Left forelimb (tissue), 1 donor: ENCODE data around the gene SPATA22.
"Not testable (repeated sequence)": the region's sequence is repeated elsewhere in the genome, so short reads cannot be mapped to it uniquely, and the experiment has no call there.

Experiments used
- DNase-seq: peaks from one replicate; pipeline ENCODE4 v3.0.0-alpha.2; 2018; ENCODE audit warnings: low spot score

Gene SPATA22, protein sequence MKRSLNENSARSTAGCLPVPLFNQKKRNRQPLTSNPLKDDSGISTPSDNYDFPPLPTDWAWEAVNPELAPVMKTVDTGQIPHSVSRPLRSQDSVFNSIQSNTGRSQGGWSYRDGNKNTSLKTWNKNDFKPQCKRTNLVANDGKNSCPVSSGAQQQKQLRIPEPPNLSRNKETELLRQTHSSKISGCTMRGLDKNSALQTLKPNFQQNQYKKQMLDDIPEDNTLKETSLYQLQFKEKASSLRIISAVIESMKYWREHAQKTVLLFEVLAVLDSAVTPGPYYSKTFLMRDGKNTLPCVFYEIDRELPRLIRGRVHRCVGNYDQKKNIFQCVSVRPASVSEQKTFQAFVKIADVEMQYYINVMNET

DNA sequence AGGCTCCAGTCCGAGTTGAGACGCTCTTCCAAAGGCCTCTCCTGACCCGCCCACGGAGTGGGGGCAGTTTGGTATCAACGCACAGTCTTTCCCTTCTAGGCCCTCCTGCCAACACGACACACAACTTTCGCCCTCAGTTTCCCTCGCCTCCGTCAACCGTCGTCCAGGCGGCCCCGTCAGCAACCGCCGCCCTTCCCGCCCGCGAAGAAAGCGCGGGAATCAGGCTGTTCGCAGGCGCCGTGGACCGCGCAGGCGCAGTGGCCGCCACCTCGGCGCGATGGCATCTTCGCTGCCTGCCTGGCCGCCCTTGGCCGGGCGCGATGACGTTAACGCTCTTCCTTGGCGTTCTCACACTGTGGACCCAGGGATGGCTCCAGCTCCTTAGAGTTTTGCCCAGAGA lies at the start of gene SPATA22:
Gene SPATA22, minus strand, starts transcription at position 221 of the 400 bp plus-strand sequence. CDS start 2,494 bp downstream, outside the sequence.
- no peak for DNase-seq

GRCh38 chr17:3519472-3519871 lies 47.9 kb upstream of the SPATA22 start:
- not testable (repeated sequence) for DNase-seq

- no peak for DNase-seq
These were observed 43.3 kb upstream of the SPATA22 start for GRCh38 chr17:3514873-3515272.

DNA sequence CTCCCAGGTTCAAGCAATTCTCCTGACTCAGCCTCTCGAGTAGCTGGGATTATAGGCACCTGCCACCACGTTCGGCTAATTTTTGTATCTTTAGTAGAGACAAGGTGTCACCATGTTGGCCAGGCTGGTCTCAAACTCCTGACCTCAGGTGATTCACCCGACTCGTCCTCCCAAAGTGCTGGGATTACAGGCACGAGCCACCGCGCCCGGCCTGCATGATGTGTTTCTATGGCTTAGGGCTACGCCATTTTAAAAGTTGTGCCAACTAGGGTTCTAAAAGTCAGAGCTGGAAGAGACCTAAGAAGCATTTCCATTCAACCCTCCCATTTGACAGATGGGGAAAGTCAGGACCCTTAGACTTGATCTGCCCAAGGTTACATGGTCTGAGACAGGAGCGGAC lies 42.5 kb upstream of the SPATA22 start:
- not testable (repeated sequence) for DNase-seq

- no peak for DNase-seq
These were observed 41.9 kb upstream of the SPATA22 start for GRCh38 chr17:3513305-3514035.

DNA sequence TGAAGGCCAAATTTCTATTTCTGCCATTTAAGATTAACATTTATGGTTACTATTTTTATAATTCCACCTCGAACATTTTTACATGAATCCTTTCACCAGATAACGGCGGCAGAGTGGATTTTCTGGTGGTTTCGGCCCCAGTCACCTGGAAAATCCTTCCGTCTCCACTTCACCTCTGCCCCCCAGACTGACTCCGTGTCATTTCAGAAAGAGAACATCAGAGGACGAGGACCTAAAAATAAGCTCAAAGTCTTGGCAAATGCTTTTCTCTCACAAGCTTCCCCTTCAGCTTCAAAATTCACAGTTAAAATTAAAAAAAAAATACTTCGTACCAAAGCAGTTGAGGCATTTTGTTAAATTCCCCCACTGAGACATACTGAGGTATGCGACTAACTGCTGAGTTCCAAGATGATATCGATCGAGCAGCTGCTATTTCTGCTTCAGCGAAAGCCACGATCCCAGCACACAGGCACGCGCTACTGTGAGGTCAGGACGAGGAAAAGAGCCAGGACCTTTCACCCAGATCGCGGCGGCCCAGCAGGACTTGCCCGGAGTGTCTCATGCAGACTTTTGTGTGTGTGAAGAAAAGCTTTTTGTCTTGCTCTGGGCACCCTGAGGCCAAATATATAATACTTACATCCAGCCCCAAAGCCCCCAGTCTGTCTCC lies 41.0 kb upstream of the SPATA22 start:
- peak; percentile 86 for DNase-seq

- DNase-seq = no peak
These were observed 40.4 kb upstream of the SPATA22 start for GRCh38 chr17:3511852-3512504.

DNA sequence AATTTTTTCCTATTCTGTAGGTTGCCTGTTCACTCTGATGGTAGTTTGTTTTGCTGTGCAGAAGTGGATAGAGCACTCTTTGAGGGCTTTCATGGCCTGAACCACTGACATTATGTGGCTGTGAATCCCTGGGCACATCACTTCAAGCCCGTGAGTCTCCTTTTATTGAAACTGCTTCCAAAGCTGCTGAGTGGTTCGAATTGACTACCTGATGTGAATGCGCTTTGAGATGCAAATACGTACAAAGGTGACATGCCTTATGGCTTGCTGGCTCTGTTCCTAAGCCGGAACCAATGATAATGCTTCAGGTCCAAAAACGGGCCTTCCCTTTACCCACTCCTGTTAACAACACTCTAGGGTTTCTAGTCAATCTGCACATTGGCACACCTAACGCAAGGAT lies 38.5 kb upstream of the SPATA22 start:
- DNase-seq = no peak

DNA sequence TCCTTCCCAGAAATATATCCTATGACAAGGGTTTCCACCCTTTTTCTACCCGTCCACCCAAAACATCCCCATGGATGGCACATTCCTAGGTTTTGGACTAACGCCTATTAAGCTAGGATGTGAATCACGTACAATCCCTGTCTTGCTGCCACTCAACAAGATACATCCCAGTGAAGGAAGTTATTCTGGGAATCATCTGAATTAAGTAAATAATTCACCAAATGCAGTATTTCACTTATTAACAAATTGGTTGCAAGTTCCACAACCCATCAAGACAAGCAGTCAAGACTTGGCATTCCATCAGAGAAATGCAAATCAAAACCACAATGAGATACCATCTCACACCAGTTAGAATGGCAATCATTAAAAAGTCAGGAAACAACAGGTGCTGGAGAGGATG lies 36.2 kb upstream of the SPATA22 start:
- no peak for DNase-seq

DNA sequence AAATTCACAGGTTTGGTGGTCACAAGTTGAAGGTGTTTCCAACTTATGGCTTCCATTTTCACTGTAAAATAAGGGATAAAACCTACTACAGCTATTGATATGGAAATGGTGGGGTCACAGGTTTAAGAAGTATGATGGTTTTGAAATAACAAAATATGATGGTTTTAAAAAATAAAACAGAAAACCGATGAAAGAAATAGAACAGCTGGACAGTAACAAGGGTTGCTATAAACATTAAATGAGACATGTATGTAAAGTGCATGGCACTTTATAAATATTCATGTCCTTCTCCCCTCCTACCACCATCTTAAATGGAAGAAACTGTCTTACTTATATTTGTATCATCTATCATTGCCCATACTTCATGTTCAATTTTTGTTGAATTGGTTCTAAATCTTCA lies 35.5 kb upstream of the SPATA22 start:
- DNase-seq = no peak

GRCh38 chr17:3506054-3506453 lies 34.4 kb upstream of the SPATA22 start:
- no peak for DNase-seq

DNA sequence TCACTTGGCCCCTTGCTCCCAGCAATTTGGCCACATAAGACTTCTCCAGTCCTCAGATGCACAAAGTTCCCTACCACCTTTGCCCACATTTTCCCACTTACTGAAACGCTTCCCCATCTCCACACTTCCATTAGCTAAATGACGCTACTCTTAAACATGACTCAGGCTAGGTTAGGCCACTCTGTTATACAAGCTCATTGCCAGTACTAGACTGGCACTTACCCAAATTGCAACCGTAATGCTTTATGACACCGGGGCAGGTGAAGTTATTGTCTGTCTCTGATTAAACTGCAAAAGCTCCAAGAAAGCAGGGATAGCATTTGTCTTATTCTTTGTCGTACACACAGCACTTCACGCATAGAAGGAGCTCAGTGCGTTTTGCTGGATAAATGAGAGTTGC lies 33.4 kb upstream of the SPATA22 start:
- DNase-seq = no peak

DNA sequence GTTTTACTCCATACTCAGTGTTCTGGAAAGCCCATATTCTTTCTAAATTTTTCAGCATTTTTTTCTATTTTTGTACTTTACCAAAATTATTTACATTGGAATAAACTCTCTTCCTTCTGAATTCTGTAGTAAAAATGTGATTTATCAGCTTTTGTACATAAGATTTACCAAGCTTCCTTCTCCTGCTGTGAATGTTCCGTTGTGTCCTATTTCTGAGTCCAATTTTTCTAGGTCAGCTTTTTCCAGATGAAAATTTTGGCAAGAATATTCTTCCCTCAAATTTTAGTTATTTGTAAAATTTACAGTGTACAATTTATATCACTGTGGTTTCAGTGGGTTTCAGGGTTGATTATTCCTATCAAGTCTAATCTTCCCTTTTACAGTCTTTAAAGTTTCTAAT lies 31.7 kb upstream of the SPATA22 start:
- no peak for DNase-seq

DNA sequence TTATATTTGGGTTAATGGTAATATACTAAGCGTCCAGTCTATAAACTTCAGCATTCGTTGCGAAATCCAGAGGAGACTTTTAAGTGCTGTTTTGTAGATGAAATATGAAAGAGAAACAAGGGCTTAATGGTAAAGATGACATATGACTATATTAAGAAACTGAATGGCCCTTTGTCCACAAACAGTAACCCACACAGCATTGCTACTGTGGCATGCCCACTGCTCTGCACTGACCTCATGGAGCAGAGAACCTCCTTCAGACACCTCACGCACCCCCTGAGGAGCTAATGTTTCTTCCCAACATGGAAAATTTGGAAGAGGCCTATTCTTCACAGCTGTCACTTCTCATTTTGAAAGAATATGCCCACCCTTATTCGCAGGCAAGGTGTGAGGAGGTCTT lies 30.8 kb upstream of the SPATA22 start:
- no peak for DNase-seq

- no peak for DNase-seq
These were observed 29.7 kb upstream of the SPATA22 start for GRCh38 chr17:3501344-3501743.

DNA sequence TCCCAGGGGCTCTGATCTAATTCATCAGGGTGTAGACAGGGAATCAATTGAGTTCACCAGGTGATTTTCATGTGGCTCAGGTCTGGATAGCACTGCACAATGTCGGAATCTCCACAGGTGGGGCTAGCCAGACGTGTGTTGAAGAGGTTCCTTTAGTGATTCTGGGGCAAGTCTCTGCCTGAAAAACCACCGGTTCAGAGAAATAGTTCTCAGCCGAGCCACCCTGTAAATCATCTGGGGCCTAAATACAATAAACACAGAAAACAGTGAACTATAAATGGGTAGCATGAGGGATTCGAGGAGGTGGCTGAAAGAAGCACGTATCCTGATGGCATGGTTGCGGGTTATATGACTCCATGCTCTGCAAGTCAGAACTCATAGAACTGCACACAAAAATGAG lies 25.5 kb upstream of the SPATA22 start:
- no peak for DNase-seq

DNA sequence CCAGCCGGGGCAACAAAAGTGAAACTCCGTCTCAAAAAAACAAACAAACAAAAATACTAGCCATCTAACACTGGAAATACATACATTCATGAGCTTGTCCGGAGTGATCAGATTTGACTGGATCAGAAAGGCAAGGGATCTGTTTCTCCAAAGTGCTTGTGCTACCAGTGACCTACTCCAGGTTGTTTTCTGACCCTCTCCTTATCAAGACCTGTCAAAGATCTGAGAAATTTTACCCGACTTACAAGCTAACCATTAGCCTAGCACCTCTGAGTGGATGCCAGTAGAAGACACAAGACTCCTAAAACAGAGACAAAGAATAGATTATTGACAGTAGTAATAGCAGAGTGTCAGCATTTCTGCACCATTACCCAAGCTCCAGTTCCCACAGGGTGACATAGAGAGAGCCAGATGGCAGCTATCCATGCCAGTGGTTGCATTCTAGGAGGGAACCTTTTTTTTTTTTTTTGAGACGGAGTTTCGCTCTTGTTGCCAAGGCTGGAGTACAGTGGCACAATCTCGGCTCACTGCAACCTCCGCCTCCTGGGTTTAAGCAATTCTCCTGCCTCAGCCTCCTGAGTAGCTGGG lies 14.0 kb upstream of the SPATA22 start:
- no peak for DNase-seq

DNA sequence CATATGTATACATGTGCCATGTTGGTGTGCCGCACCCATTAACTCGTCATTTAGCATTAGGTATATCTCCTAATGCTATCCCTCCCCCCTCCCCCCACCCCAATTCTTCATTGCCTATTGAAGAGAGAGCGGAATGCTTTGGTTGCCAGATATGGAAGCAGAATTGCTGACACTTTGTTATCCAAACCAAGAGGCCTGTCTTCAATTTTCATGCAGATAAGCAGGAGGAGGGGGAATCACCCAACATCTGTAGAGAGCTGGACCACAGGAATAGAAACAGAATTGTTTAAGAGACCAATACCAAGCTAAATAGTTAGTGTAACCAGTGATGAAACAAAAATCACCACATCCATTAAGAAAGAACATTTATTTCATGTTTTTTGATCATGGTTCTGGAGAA lies 11.2 kb upstream of the SPATA22 start:
- no peak for DNase-seq

DNA sequence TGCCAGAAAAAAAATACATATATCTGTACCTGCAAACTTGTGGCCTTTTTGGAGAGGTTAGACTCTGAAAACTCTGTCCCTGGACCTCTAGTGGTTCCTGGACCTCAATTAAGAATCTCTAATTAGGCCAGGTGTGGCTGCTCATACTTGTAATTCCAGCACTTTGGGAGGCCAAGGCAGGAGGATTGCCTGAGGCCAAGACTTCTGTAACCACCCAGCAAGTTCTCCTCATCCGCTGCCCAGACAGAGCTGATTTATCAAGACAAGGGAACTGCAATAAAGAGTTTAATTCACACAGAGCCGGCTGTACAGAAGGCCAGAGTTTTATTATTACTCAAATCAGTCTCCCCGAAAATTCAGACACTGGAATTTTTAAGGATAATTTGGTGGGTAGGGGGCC lies 8.4 kb upstream of the SPATA22 start:
- no peak for DNase-seq

DNA sequence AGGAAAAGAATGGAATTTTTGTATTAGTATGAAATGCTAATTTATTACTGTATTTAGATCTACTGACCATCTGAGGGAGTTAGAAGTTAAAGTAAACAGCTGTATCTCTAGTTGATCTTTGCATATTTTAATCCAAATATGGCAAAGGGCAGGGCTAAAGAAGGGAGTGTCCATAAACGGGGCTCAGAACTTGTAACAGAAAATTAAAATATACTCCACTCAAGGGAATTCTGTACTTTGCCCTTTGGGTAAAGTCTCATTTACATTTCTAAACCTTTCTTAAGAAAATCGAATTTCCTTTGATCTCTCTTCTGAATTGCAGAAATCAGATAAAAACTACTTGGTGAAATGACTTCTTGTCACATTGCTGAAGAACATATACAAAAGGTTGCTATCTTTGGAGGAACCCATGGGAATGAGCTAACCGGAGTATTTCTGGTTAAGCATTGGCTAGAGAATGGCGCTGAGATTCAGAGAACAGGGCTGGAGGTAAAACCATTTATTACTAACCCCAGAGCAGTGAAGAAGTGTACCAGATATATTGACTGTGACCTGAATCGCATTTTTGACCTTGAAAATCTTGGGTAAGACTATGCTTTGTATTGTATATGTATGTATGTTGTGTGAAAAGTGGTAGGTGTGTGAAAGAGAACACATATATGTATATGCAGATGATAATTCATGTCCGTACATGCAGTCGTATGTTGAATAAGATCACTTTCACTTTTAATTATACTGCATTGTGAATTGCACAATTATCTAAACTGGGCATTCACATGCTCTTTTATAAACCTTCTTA lies 4.4 kb upstream of the SPATA22 start, which contains the start of gene ASPA:
Gene ASPA, plus strand, starts transcription at position 186 of the 799 bp plus-strand sequence. Its CDS starts 163 bp downstream, at position 349.
- no peak for DNase-seq

DNA sequence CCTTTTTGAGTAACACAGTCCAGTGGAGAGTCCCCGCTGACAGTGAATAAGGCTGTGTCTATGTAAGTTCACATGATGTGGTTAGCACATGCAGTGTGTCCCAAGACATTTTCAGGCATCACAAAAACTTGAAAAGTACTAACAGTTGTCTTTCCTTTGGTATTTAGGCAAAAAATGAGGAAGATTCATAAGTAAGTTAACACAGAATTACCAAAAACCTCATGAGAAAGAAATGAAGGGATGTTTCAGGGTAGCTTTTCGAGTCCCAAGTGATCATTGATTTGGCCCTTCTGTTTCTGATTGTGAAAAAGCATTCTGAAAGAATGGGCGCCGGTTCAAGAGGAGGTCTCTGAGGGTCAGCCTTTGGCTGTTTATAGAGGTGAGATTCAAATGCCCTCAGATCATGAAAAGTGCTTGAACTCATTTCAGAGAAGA lies 3.6 kb upstream of the SPATA22 start:
- no peak for DNase-seq
